Activated CD4-positive, alpha-beta memory T cell treated with anti-CD3 and anti-CD28 coated beads for 36 hours (primary cell): ENCODE results near the gene ZNF343. TPM values are rescaled to one million over a fixed set of nuclear protein-coding genes. Genes with fewer than 3 reads are reported as not detected.

Experiments
- CTCF ChIA-PET: fragments of 350-600 bp; sonication (Branson Sonifier 250); formaldehyde crosslinking; loops from one replicate; lab custom pipeline; 2021; ENCODE audit warnings: antibody characterized with exemption, inconsistent platforms; lab: Charles Lee
- POLR2A ChIA-PET: fragments of 350-600 bp; sonication (Branson Sonifier 250); formaldehyde crosslinking; loops from one replicate; lab custom pipeline; 2021; ENCODE audit warnings: antibody characterized with exemption; lab: Charles Lee
- DNase-seq: peaks from one replicate; pipeline ENCODE4 v3.0.0-alpha.2; 2020
- H3K27ac Mint-ChIP-seq: one replicate; pipeline ENCODE4 v1.8.0; 2021; ENCODE audit warnings: mixed read lengths
- H3K27me3 Mint-ChIP-seq: one replicate; pipeline ENCODE4 v1.8.0; 2021; ENCODE audit warnings: mixed read lengths
- H3K36me3 Mint-ChIP-seq: one replicate; pipeline ENCODE4 v1.8.0; 2021; ENCODE audit warnings: mixed read lengths
- H3K4me1 Mint-ChIP-seq: one replicate; pipeline ENCODE4 v1.8.0; 2021; ENCODE audit warnings: low read depth, mixed read lengths
- H3K4me3 Mint-ChIP-seq: one replicate; pipeline ENCODE4 v1.8.0; 2021; ENCODE audit warnings: mild to moderate bottlenecking, mixed read lengths
- H3K9me3 Mint-ChIP-seq: one replicate; pipeline ENCODE4 v1.8.0; 2021; ENCODE audit warnings: mixed read lengths
- intact Hi-C: fragments of 100-400 bp; cut with micrococcal nuclease; formaldehyde crosslinking; loops from one replicate; pipeline ENCODE4 v1.15.1; 2023
- total RNA-seq, 2 experiments: library from RNA; stranded (reverse); gene quantifications; one replicate each; pipeline ENCODE4 v1.2.3, GENCODE V29; 2021

ZNF343 gene
- total RNA-seq, 2 experiments from 2014 or later, result 6.8 to 6.9 TPM

- DNase-seq, result no peak
- peaks cover 17% of the 10 kb centered on the region for H3K36me3 Mint-ChIP-seq
- H3K4me3 Mint-ChIP-seq, result no peak overlapping the region
- CTCF ChIA-PET, result interaction anchor here (0.7 to 2.2 kb wide), 9 partner anchors 10 to 691 kb away, joined by 3 to 13 read pairs (median 6); partner anchors contain the start of gene SNRPB
- H3K4me1 Mint-ChIP-seq, result peaks cover 14% of the 10 kb centered on the region
- no peaks in the 10 kb centered on the region for H3K9me3 Mint-ChIP-seq
- no peak overlapping the region for H3K27ac Mint-ChIP-seq
- intact Hi-C loops, result loop anchor here (2.0 kb wide), 2 partner anchors 69 to 491 kb away; no protein-coding TSS in a partner anchor
- POLR2A ChIA-PET, result interaction anchor here (1.0 to 1.2 kb wide), 3 partner anchors 12 to 15 kb away, joined by 3 to 5 read pairs (median 4); partner anchors contain the start of gene SNRPB
- H3K27me3 Mint-ChIP-seq, result no peaks in the 10 kb centered on the region
Measured at GRCh38 chr20:2455771-2456497, 52.8 kb downstream of the ZNF343 start.

GRCh38 chr20:2453792-2454191 lies 54.9 kb downstream of the ZNF343 start:
- Mint-ChIP-seq H3K36me3 (peaks cover 5% of the 10 kb centered on the region), H3K27ac (no peak overlapping the region)
- POLR2A ChIA-PET, result no interaction called here

GRCh38 chr20:2451939-2452732 lies 56.6 kb downstream of the ZNF343 start:
- peak; percentile 77 for DNase-seq
- POLR2A ChIA-PET, result interaction anchor here (1.1 kb wide), 1 partner anchor 64 kb away, joined by 3 read pairs; no protein-coding TSS in a partner anchor
- Mint-ChIP-seq H3K36me3 (peaks cover 2% of the 10 kb centered on the region), H3K27ac (no peak overlapping the region), H3K9me3 (peaks cover under 1% of the 10 kb centered on the region), H3K4me3 (no peak overlapping the region), H3K4me1 (peaks cover 35% of the 10 kb centered on the region), H3K27me3 (no peaks in the 10 kb centered on the region)
- CTCF ChIA-PET, result interaction anchor here (0.6 to 5.0 kb wide), 20 partner anchors 8 to 487 kb away, joined by 3 to 46 read pairs (median 5); partner anchors contain the start of genes SNRPB and TGM6
- intact Hi-C loops, result loop anchor here (5.0 kb wide), 2 partner anchors 245 to 890 kb away; no protein-coding TSS in a partner anchor

More at GRCh38 chr20:2453792-2454191, 54.9 kb downstream of the ZNF343 start:
- H3K9me3 Mint-ChIP-seq, result no peaks in the 10 kb centered on the region
- H3K4me3 Mint-ChIP-seq, result no peak overlapping the region
- peaks cover 33% of the 10 kb centered on the region for H3K4me1 Mint-ChIP-seq
- H3K27me3 Mint-ChIP-seq, result no peaks in the 10 kb centered on the region
- DNase-seq, result no peak
- CTCF ChIA-PET, result interaction anchor here (1.0 to 5.0 kb wide), 7 partner anchors 15 to 1478 kb away, joined by 3 to 46 read pairs (median 13); partner anchors contain the start of gene SNRPB
- intact Hi-C loops, result loop anchor here (1.0 to 5.0 kb wide), 5 partner anchors 67 to 891 kb away; no protein-coding TSS in a partner anchor

DNA sequence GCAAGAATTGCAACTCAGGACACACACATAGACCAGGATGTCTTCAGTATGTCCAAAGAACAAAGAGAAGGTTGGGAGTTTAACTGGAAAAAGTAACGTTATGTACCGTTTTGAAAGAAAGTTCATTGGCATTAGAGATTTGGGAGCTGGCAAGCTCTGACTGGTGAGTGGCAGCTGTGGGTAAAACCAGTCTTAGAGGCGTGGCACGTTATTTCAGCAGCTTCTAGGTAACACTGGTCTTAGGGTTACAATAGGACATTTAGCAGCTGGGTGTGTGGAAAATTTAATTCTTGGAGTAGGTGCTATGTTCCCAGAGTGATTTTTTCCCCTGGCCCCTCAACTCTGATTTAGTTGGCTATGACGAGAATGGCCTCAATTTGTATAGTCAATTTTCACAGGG lies 57.3 kb downstream of the ZNF343 start:
- ChIA-PET CTCF (interaction anchor here (0.7 to 5.0 kb wide), 14 partner anchors 9 to 486 kb away, joined by 3 to 46 read pairs (median 6); partner anchors contain the start of genes SNRPB and TGM6), POLR2A (interaction anchor here (1.1 kb wide), 1 partner anchor 64 kb away, joined by 3 read pairs; no protein-coding TSS in a partner anchor)
- no peak for DNase-seq
- no peak overlapping the region for H3K27ac Mint-ChIP-seq
- H3K4me1 Mint-ChIP-seq, result peaks cover 29% of the 10 kb centered on the region
- peaks cover 3% of the 10 kb centered on the region for H3K36me3 Mint-ChIP-seq
- no peak overlapping the region for H3K4me3 Mint-ChIP-seq
- intact Hi-C loops, result loop anchor here (5.0 kb wide), 2 partner anchors 244 to 889 kb away; no protein-coding TSS in a partner anchor
- H3K27me3 Mint-ChIP-seq, result no peaks in the 10 kb centered on the region
- peaks cover 4% of the 10 kb centered on the region for H3K9me3 Mint-ChIP-seq

DNA sequence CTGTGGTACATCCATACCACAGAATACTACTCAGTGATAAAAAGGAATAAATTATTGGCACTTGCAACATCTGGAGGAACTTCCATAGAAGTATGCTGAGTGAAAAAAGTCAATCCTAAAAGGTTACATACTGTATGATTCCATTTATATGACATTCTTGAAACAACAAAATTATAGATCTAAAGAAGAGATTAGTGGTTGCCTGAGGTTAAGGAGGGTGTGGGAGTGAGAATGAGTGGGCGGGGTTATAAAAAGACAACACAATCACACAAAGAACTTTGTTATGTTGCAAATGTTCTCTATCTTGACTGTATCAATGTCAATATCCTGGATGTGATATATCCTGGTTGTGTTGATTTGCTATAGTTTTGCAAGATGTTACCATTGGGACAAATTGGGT lies 59.3 kb downstream of the ZNF343 start:
- H3K9me3 Mint-ChIP-seq, result peaks cover 9% of the 10 kb centered on the region
- no peak overlapping the region for H3K4me3 Mint-ChIP-seq
- H3K27me3 Mint-ChIP-seq, result no peaks in the 10 kb centered on the region
- ChIA-PET CTCF (interaction anchor here (5.0 kb wide), 1 partner anchor 62 kb away, joined by 46 read pairs; no protein-coding TSS in a partner anchor), POLR2A (no interaction called here)
- peak; percentile 32 for DNase-seq
- intact Hi-C loops, result no loop called here
- peaks cover 3% of the 10 kb centered on the region for H3K36me3 Mint-ChIP-seq
- peaks cover 24% of the 10 kb centered on the region for H3K4me1 Mint-ChIP-seq
- no peak overlapping the region for H3K27ac Mint-ChIP-seq

DNA sequence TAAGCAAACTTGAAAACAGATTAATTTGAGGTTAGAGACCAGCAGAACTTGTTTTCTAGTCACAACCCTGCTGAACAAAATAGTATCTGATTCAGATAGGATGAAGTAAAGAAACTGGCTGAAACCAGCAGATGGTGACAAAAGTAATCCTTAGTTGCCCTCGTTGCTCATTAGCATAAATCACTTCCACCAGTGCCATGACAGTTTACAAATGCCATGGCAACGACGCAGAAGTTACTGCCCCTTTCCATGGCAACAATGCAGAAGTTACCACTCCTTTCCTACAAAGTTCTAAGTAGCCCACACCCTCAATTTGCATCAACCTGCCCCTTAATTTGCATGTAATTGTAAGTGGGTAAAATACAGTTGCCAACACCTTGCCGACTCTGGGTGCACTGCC lies 61.9 kb downstream of the ZNF343 start:
- ChIA-PET CTCF (interaction anchor here (0.7 to 2.0 kb wide), 4 partner anchors 10 to 305 kb away, joined by 3 to 6 read pairs (median 4); no protein-coding TSS in a partner anchor), POLR2A (no interaction called here)
- DNase-seq, result no peak
- no peak overlapping the region for H3K27ac Mint-ChIP-seq
- peaks cover 9% of the 10 kb centered on the region for H3K9me3 Mint-ChIP-seq
- H3K36me3 Mint-ChIP-seq, result peaks cover 3% of the 10 kb centered on the region
- H3K27me3 Mint-ChIP-seq, result no peaks in the 10 kb centered on the region
- no peak overlapping the region for H3K4me3 Mint-ChIP-seq
- H3K4me1 Mint-ChIP-seq, result peaks cover 22% of the 10 kb centered on the region
- intact Hi-C loops, result no loop called here

Other genes starting within 250 kb of the ZNF343 start
- not detected for gene TGM3, start 212.9 kb downstream of the ZNF343 start, total RNA-seq
- not detected for gene TGM6, start 128.0 kb downstream of the ZNF343 start, total RNA-seq
- gene SNRPB, start 38.1 kb downstream of the ZNF343 start, total RNA-seq, result 100 to 1,000 TPM; 452 TPM
- not detected for gene TMC2, start 27.7 kb upstream of the ZNF343 start, total RNA-seq
- 100 to 1,000 TPM; 402 to 408 TPM for gene NOP56, start 143.7 kb upstream of the ZNF343 start, total RNA-seq
- gene IDH3B, start 155.3 kb upstream of the ZNF343 start, total RNA-seq, result 10 to 100 TPM; 95.6 to 99.1 TPM
- 1 to 10 TPM; 5.9 to 6.6 TPM for gene EBF4, start 183.9 kb upstream of the ZNF343 start, total RNA-seq